Neuronal stem cell (in vitro differentiated cells): ENCODE data around the gene FCHSD2.

Experiments used
- DNase-seq: peaks from one replicate; pipeline ENCODE4 v3.0.0-alpha.2; 2013; ENCODE audit warnings: low spot score
- H2AFZ ChIP-seq: one replicate; pipeline ENCODE4 v1.6.1; 2013; ENCODE audit warnings: mild to moderate bottlenecking, low read length, inconsistent platforms
- H2AK5ac ChIP-seq: 2 replicates; pipeline ENCODE4 v1.6.1; 2013; ENCODE audit warnings: low read depth, mild to moderate bottlenecking, inconsistent platforms, low read length, moderate library complexity, mixed read lengths
- H2BK120ac ChIP-seq: 2 replicates; pipeline ENCODE4 v1.6.1; 2013; ENCODE audit warnings: low read depth, mild to moderate bottlenecking, inconsistent platforms, low read length, moderate library complexity, mixed read lengths
- H2BK12ac ChIP-seq: one replicate; pipeline ENCODE4 v1.6.1; 2013; ENCODE audit warnings: low read length, inconsistent platforms
- H2BK15ac ChIP-seq: 2 replicates; pipeline ENCODE4 v1.6.1; 2013; ENCODE audit warnings: mild to moderate bottlenecking, low read length, inconsistent platforms, mixed read lengths
- H2BK5ac ChIP-seq: one replicate; pipeline ENCODE4 v1.6.1; 2013; ENCODE audit warnings: inconsistent platforms, mild to moderate bottlenecking, low read length, moderate library complexity
- H3K14ac ChIP-seq: one replicate; pipeline ENCODE4 v1.6.1; 2013; ENCODE audit warnings: low read length, inconsistent platforms
- H3K18ac ChIP-seq: 2 replicates; pipeline ENCODE4 v1.6.1; 2013; ENCODE audit warnings: low read length, inconsistent platforms
- H3K23ac ChIP-seq: 2 replicates; pipeline ENCODE4 v1.6.1; 2013; ENCODE audit warnings: low read depth, mild to moderate bottlenecking, mixed read lengths, low read length, inconsistent platforms; ENCODE audit not compliant: poor library complexity
- H3K27ac ChIP-seq: replicated peaks from 3 replicates; pipeline ENCODE4 v1.5.1; 2013; ENCODE audit warnings: low read length, inconsistent platforms
- H3K27me3 ChIP-seq, 3 experiments: 2 replicates each; pipeline ENCODE4 v1.6.1; 2013; ENCODE audit warnings: low read length in 3 of 3, mild to moderate bottlenecking in 2 of 3, inconsistent platforms in 1 of 3, low read depth in 1 of 3, mixed read lengths in 1 of 3, moderate library complexity in 1 of 3; ENCODE audit not compliant: control insufficient read depth in 3 of 3, insufficient read depth in 3 of 3
- H3K36me3 ChIP-seq, 2 donors: replicated peaks in 1 of 2; 2 replicates each; pipeline ENCODE4 v1.6.1; 2013; ENCODE audit warnings: low read length in 2 of 2; ENCODE audit not compliant: control insufficient read depth in 2 of 2, insufficient read depth in 2 of 2
- H3K4ac ChIP-seq: 2 replicates; pipeline ENCODE4 v1.6.1; 2013; ENCODE audit warnings: inconsistent platforms, mild to moderate bottlenecking, low read length, moderate library complexity
- H3K4me1 ChIP-seq, 2 donors: 1 replicate in 1 of 2; 2 replicates in 1 of 2; pipeline ENCODE4 v1.6.1; 2013; ENCODE audit warnings: low read length in 2 of 2, low read depth in 1 of 2; ENCODE audit not compliant: control insufficient read depth in 2 of 2, insufficient read depth in 1 of 2
- H3K4me2 ChIP-seq: one replicate; pipeline ENCODE4 v1.6.1; 2013; ENCODE audit warnings: mild to moderate bottlenecking, low read length, inconsistent platforms; ENCODE audit not compliant: insufficient read depth, poor library complexity, severe bottlenecking
- H3K4me3 ChIP-seq, 2 donors: 2 replicates each; pipeline ENCODE4 v1.5.1; 2013; ENCODE audit warnings: low read length in 2 of 2, mild to moderate bottlenecking in 2 of 2, inconsistent platforms in 1 of 2, moderate library complexity in 1 of 2
- H3K79me1 ChIP-seq: one replicate; pipeline ENCODE4 v1.6.1; 2013; ENCODE audit warnings: low read depth, mild to moderate bottlenecking, inconsistent platforms, low read length, moderate library complexity
- H3K9ac ChIP-seq: one replicate; pipeline ENCODE4 v1.6.1; 2013; ENCODE audit warnings: mild to moderate bottlenecking, low read depth, low read length, inconsistent platforms; ENCODE audit not compliant: poor library complexity
- H3K9me3 ChIP-seq, 2 donors: replicated peaks in 1 of 2; 2 replicates each; pipeline versions ENCODE3 to v1.6.1; 2013; ENCODE audit warnings: low read length in 2 of 2, mild to moderate bottlenecking in 2 of 2, inconsistent platforms in 1 of 2, low read depth in 1 of 2, mixed read lengths in 1 of 2, moderate library complexity in 1 of 2; ENCODE audit not compliant: control insufficient read depth in 2 of 2, insufficient read depth in 1 of 2
- H4K8ac ChIP-seq: one replicate; pipeline ENCODE4 v1.6.1; 2013; ENCODE audit warnings: low read depth, mild to moderate bottlenecking, inconsistent platforms, low read length, moderate library complexity
- H4K91ac ChIP-seq: one replicate; pipeline ENCODE4 v1.6.1; 2013; ENCODE audit warnings: low read length, low read depth, mild to moderate bottlenecking, inconsistent platforms; ENCODE audit not compliant: poor library complexity
- WGBS, 2 donors: extraction: QIAGEN DNeasy Blood & Tissue Kit; methylation state at CpG; one replicate each; pipeline ENCODE4 v1.1.7; 2013; ENCODE audit warnings: missing lambda C conversion rate in 2 of 2, mixed read lengths in 1 of 2; ENCODE audit not compliant: insufficient read length in 2 of 2, insufficient replicate concordance in 1 of 2; ENCODE audit errors: extremely low coverage in 2 of 2; 5-methylcytosine and 5-hydroxymethylcytosine counted together

Gene FCHSD2

DNA sequence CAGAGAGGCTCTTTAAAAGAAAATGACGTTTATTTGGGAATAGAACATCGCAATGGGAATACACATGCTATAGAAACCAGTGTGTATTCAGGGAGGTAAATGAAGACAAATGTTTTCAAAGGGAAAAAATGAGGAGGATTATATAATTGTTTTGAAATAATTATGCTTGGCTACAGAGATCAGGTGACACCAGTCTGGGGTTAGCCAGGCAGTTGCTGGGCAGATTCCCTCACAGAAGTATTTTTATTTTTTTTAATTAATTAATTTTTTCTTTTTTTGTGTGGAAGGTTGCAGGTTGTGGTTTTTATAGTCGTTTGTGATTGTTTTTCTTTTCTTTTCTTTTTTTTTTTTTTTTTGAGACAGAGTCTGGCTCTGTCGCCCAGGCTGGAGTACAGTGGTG is 342.7 kb downstream of the FCHSD2 start:
- WGBS, 2 donors = no CpG with 5 or more reads among the region's 4 CpGs
- Histone ChIP-seq H3K4me1 (peaks cover 0 to 6% of the 10 kb centered on the region in 2 donors), H3K14ac (no peak overlapping the region)

DNA sequence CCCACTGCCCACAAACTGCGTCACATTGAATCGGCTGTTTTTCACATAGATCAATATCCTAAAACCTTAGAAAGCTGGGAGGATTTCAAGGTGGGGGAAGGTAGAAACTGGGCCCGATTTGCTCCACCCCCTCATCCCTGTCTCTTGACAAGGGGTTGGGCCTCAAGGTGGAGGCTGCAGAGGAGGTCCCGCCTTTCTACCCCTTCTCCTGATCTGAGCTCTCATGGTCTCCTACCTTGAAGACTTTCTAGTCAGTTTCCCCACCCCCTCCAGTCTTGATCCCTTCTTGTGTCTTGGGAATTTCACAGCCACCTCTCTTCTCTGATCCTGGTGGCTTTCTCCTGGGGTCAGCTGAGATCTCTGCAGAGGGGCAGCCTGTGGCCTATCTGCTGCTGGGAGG is 343.8 kb downstream of the FCHSD2 start:
- Histone ChIP-seq H2BK5ac (peak overlapping the region; percentile 20), H2BK12ac (no peak overlapping the region), H3K9ac (no peak overlapping the region), H3K36me3 (no peaks in the 10 kb centered on the region), H3K23ac (no peak overlapping the region), H2BK120ac (no peak overlapping the region), H2BK15ac (no peak overlapping the region), H3K4me3 (no peak overlapping the region), H3K9me3 (no peaks in the 10 kb centered on the region), H3K4me2 (no peak overlapping the region), H3K18ac (no peak overlapping the region), H4K91ac (no peak overlapping the region), H4K8ac (no peak overlapping the region), H2AK5ac (no peak overlapping the region), H3K4me1 (peaks cover under 1 to 10% of the 10 kb centered on the region in 2 donors), H3K79me1 (no peaks in the 10 kb centered on the region), H2AFZ (peak overlapping the region; percentile 67), H3K14ac (no peak overlapping the region), H3K27me3 (no peaks in the 10 kb centered on the region), H3K27ac (no peak overlapping the region), H3K4ac (no peak overlapping the region)
- whole genome bisulfite sequencing, 2 donors = no CpG with 5 or more reads among the region's 4 CpGs
- DNase-seq = no peak

More for the DNA sequence above, 342.7 kb downstream of the FCHSD2 start:
- no peaks in the 10 kb centered on the region for H3K79me1 ChIP-seq
- no peak overlapping the region for H3K4me3 ChIP-seq
- no peak overlapping the region for H2BK5ac ChIP-seq
- no peaks in the 10 kb centered on the region for H3K27me3 ChIP-seq
- no peak overlapping the region for H3K9ac ChIP-seq
- H3K27ac ChIP-seq = no peak overlapping the region
- H3K4ac ChIP-seq = no peak overlapping the region
- no peak overlapping the region for H2AFZ ChIP-seq
- no peak overlapping the region for H3K23ac ChIP-seq
- no peak overlapping the region for H2BK120ac ChIP-seq
- H4K91ac ChIP-seq = no peak overlapping the region
- H3K18ac ChIP-seq = no peak overlapping the region
- DNase-seq = no peak
- no peak overlapping the region for H2BK15ac ChIP-seq
- no peaks in the 10 kb centered on the region for H3K9me3 ChIP-seq
- H2BK12ac ChIP-seq = no peak overlapping the region
- no peak overlapping the region for H4K8ac ChIP-seq
- H3K4me2 ChIP-seq = no peak overlapping the region
- no peak overlapping the region for H2AK5ac ChIP-seq
- peaks cover 0 to 2% of the 10 kb centered on the region in 2 donors for H3K36me3 ChIP-seq

DNA sequence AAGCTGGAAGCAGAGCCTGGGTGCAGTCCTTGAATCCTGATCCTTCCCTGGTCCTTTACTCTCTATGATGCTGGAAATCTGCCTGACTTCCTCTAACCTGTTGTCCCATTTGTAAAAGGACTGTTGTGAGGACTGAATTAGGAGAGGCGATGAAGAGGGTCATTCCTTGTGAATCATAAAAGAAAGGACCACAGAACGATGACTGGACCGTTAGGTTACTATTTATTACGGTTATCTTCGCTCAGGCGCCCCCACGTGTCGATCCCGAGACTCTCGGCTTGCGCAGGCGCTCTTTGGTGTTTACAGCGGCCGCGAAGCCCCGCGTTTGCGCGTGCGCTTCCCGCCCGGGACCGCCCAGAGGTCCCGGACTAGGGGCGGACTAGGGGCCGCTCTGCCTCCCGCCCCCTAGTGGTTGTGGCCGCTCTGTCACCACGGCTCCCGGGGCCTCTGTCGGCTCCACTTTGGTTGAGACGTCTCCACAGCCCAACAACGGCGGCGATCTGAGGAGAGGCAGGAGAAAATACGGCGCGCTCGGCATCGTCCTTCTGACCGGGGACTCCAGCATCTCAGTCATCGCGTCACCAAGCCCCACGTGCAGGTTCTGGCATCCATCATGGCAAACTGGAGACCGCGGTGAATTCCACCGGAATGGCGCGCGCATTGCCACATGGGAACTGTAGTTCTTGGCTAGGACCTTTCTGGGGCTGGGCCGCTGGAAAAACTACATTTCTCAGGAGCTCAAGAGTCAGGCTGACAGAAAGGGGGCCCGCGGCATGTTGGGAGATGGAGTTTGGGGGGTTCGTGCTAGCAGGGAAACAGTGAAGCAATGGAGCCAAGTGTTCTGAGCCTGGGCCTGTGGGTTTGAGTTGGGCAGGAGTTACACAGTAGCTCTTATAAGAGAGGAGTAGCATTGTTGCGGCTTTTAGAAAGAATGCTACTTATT is 348.4 kb downstream of the FCHSD2 start, which contains the start of gene STARD10:
STARD10 (minus strand) TSS at position 623 of the 943 bp plus-strand sequence. CDS start 12,866 bp downstream, outside the sequence.
- Histone ChIP-seq H3K36me3 (no peaks in the 10 kb centered on the region), H2AK5ac (no peak within 1 kb of the TSS), H2AFZ (peak within 1 kb of the TSS; percentile 94), H3K4me2 (peak within 1 kb of the TSS; percentile 32), H2BK15ac (no peak within 1 kb of the TSS), H3K27me3 (no peaks in the 10 kb centered on the region), H4K8ac (peak within 1 kb of the TSS; percentile 70), H3K27ac (peak within 1 kb of the TSS; percentile 70), H3K23ac (peak within 1 kb of the TSS; percentile 76), H3K4ac (no peak within 1 kb of the TSS), H3K14ac (peak within 1 kb of the TSS; percentile 72), H4K91ac (peak within 1 kb of the TSS; percentile 33), H3K79me1 (no peaks in the 10 kb centered on the region), H2BK12ac (no peak within 1 kb of the TSS), H2BK5ac (peak within 1 kb of the TSS; percentile 76), H2BK120ac (no peak within 1 kb of the TSS), H3K4me1 (peaks cover 13 to 18% of the 10 kb centered on the region in 2 donors), H3K4me3 (peak within 1 kb of the TSS; percentile 70 to 93), H3K9me3 (no peaks in the 10 kb centered on the region), H3K18ac (peak within 1 kb of the TSS; percentile 96), H3K9ac (peak within 1 kb of the TSS; percentile 91)
- no CpG with 5 or more reads among the region's 55 CpGs for WGBS, 2 donors
- peak; percentile 95 for DNase-seq

- H2AK5ac ChIP-seq = no peak overlapping the region
- H3K9me3 ChIP-seq = no peaks in the 10 kb centered on the region
- no peak overlapping the region for H2BK12ac ChIP-seq
- no CpG with 5 or more reads among the region's 2 CpGs for WGBS, 2 donors
- H3K4me1 ChIP-seq = peaks cover 13 to 16% of the 10 kb centered on the region in 2 donors
- no peak overlapping the region for H2BK15ac ChIP-seq
- H3K23ac ChIP-seq = no peak overlapping the region
- H3K36me3 ChIP-seq = no peaks in the 10 kb centered on the region
- no peak overlapping the region for H3K18ac ChIP-seq
- peaks cover 1% of the 10 kb centered on the region for H3K79me1 ChIP-seq
- no peak overlapping the region for H4K8ac ChIP-seq
- no peak overlapping the region for H2BK5ac ChIP-seq
- no peak overlapping the region for H3K14ac ChIP-seq
- no peak overlapping the region for H4K91ac ChIP-seq
- peak overlapping the region in 1 of 2 donors; percentile 70 for H3K4me3 ChIP-seq
- no peak overlapping the region for H3K4me2 ChIP-seq
- no peak overlapping the region for H3K9ac ChIP-seq
- peak overlapping the region; percentile 94 for H2AFZ ChIP-seq
- no peak overlapping the region for H2BK120ac ChIP-seq
- H3K27ac ChIP-seq = no peak overlapping the region
- DNase-seq = no peak
- no peak overlapping the region for H3K4ac ChIP-seq
- H3K27me3 ChIP-seq = no peaks in the 10 kb centered on the region
These were observed 349.1 kb downstream of the FCHSD2 start for GRCh38 chr11:72793076-72793424.
